ENCODE results near the gene GALNT16. TPM values are rescaled to one million over a fixed set of nuclear protein-coding genes. Genes with fewer than 3 reads are reported as not detected.

Gene GALNT16
- total RNA-seq, 1 donor from 2014 or later: 6.2 TPM

- TF ChIP-seq EZH2 (IDR thresholded peaks at IDR 0.05; ENCODE audit: insufficient read depth, low read length) (no peak), CTCF (IDR thresholded peaks at IDR 0.05; ENCODE audit: insufficient read depth, low read depth, low read length) (no peak)
- DNase-seq (ENCODE audit: low read depth) (no peak), FAIRE-seq (no peak)
- Histone ChIP-seq H3K9me3 (ENCODE audit: insufficient read depth, low read depth, low read length) (no peaks in the 10 kb centered on the region), H3K79me2 (ENCODE audit: insufficient read depth, low read length) (no peaks in the 10 kb centered on the region), H2AFZ (ENCODE audit: low read depth, low read length) (no peak overlapping the region), H3K36me3 (ENCODE audit: insufficient read depth, low read length) (no peaks in the 10 kb centered on the region), H3K4me1 (ENCODE audit: insufficient read depth, low read length) (peaks cover 6% of the 10 kb centered on the region), H3K27me3 (ENCODE audit: insufficient read depth, low read length) (peaks cover 2% of the 10 kb centered on the region), H3K4me3 (ENCODE audit: insufficient read depth, low read depth, low read length) (no peak overlapping the region), H3K4me2 (ENCODE audit: low read length) (no peak overlapping the region), H4K20me1 (ENCODE audit: insufficient read depth, low read length) (no peaks in the 10 kb centered on the region), H3K9ac (ENCODE audit: low read length) (no peak overlapping the region), H3K27ac (ENCODE audit: low read depth, low read length) (no peak overlapping the region)
- no peak overlapping the region for H3K4me3 Mint-ChIP-seq (ENCODE audit: unreplicated experiment)
- H3K27ac Mint-ChIP-seq (ENCODE audit: unreplicated experiment): no peak overlapping the region
- H3K27me3 Mint-ChIP-seq (ENCODE audit: low read depth, unreplicated experiment): peaks cover 16% of the 10 kb centered on the region
- H3K9me3 Mint-ChIP-seq (ENCODE audit: unreplicated experiment): no peaks in the 10 kb centered on the region
- H3K36me3 Mint-ChIP-seq (ENCODE audit: low read depth, unreplicated experiment): no peaks in the 10 kb centered on the region
- peaks cover 6% of the 10 kb centered on the region for H3K4me1 Mint-ChIP-seq (ENCODE audit: low read depth, unreplicated experiment)
Measured at GRCh38 chr14:69291891-69292561, 32.1 kb downstream of the GALNT16 start.

- no peaks in the 10 kb centered on the region for H4K20me1 ChIP-seq (ENCODE audit: insufficient read depth, low read length)
- H3K9me3 Mint-ChIP-seq (ENCODE audit: unreplicated experiment): no peaks in the 10 kb centered on the region
- H3K27ac Mint-ChIP-seq (ENCODE audit: unreplicated experiment): no peak overlapping the region
- H3K36me3 Mint-ChIP-seq (ENCODE audit: low read depth, unreplicated experiment): no peaks in the 10 kb centered on the region
- H3K4me3 ChIP-seq (ENCODE audit: insufficient read depth, low read depth, low read length): no peak overlapping the region
- DNase-seq (ENCODE audit: low read depth) (no peak), FAIRE-seq (no peak)
- no peak overlapping the region for H3K9ac ChIP-seq (ENCODE audit: low read length)
- no peak overlapping the region for H3K4me2 ChIP-seq (ENCODE audit: low read length)
- no peak overlapping the region for H2AFZ ChIP-seq (ENCODE audit: low read depth, low read length)
- no peaks in the 10 kb centered on the region for H3K4me1 Mint-ChIP-seq (ENCODE audit: low read depth, unreplicated experiment)
- peaks cover 10% of the 10 kb centered on the region for H3K27me3 ChIP-seq (ENCODE audit: insufficient read depth, low read length)
- TF ChIP-seq CTCF (IDR thresholded peaks at IDR 0.05; ENCODE audit: insufficient read depth, low read depth, low read length) (no peak), EZH2 (IDR thresholded peaks at IDR 0.05; ENCODE audit: insufficient read depth, low read length) (no peak)
- H3K79me2 ChIP-seq (ENCODE audit: insufficient read depth, low read length): no peaks in the 10 kb centered on the region
- no peaks in the 10 kb centered on the region for H3K36me3 ChIP-seq (ENCODE audit: insufficient read depth, low read length)
- H3K4me3 Mint-ChIP-seq (ENCODE audit: unreplicated experiment): no peak overlapping the region
- peaks cover 37% of the 10 kb centered on the region for H3K27me3 Mint-ChIP-seq (ENCODE audit: low read depth, unreplicated experiment)
- no peaks in the 10 kb centered on the region for H3K9me3 ChIP-seq (ENCODE audit: insufficient read depth, low read depth, low read length)
- no peak overlapping the region for H3K27ac ChIP-seq (ENCODE audit: low read depth, low read length)
- H3K4me1 ChIP-seq (ENCODE audit: insufficient read depth, low read length): no peaks in the 10 kb centered on the region
Measured at GRCh38 chr14:69298131-69299071, 38.4 kb downstream of the GALNT16 start.

Measured in astrocyte (in vitro differentiated cells and primary cell).